Right atrium auricular region (tissue), 2 donors: ENCODE data around the gene KBTBD8. TPM values are rescaled to one million over a fixed set of nuclear protein-coding genes. Genes with fewer than 3 reads are reported as not detected.

Experiments
- DNase-seq: peaks from one replicate; pipeline ENCODE4 v3.0.0-alpha.2; 2019; ENCODE audit warnings: low spot score
- H3K27ac ChIP-seq, 2 donors: fragments of 200-600 bp; sonication (generic); 1 replicate in 1 of 2; 2 replicates in 1 of 2; pipeline ENCODE4 v1.5.1; 2016 to 2019
- H3K27me3 ChIP-seq, 2 donors: fragments of 200-600 bp; sonication (generic); one replicate each; pipeline versions ENCODE4 v1.5.1 to v1.6.0; 2017 to 2019
- H3K36me3 ChIP-seq: fragments of 200-600 bp; sonication (generic); one replicate; pipeline ENCODE4 v1.5.1; 2016
- H3K4me1 ChIP-seq, 2 donors: fragments of 200-600 bp; sonication (generic); one replicate each; pipeline versions ENCODE4 v1.5.1 to v1.6.0; 2017 to 2019
- H3K4me3 ChIP-seq, 2 donors: fragments of 200-600 bp; sonication (generic); 1 replicate in 1 of 2; 2 replicates in 1 of 2; pipeline ENCODE4 v1.5.1; 2017 to 2019; ENCODE audit warnings: mild to moderate bottlenecking in 1 of 2, moderate library complexity in 1 of 2
- H3K9me3 ChIP-seq, 2 donors: fragments of 200-600 bp; sonication (generic); one replicate each; pipeline ENCODE4 v1.5.1; 2019
- CTCF ChIP-seq, 2 donors: fragments of 200-600 bp; sonication (generic); IDR thresholded peaks; one replicate each; pipeline ENCODE4 v1.5.1; 2019; ENCODE audit warnings: antibody characterized with exemption in 2 of 2
- total RNA-seq, 2 donors: library from RNA; depleted of rRNA; stranded (reverse); fragments of >200 nt; gene quantifications; one replicate each; pipeline ENCODE4 v1.1.0, GENCODE V29; 2016

The KBTBD8 gene
- total RNA-seq, 2 donors from 2014 or later: 4.4 to 6.9 TPM

- no peaks in the 10 kb centered on the region for H3K9me3 ChIP-seq
- no peaks in the 10 kb centered on the region for H3K27me3 ChIP-seq
- H3K4me3 ChIP-seq: peak overlapping the region; percentile 10
- peak overlapping the region; percentile 66 to 83 for H3K27ac ChIP-seq
- H3K4me1 ChIP-seq: peaks cover 0 to 6% of the 10 kb centered on the region in 2 donors
- H3K36me3 ChIP-seq: peaks cover 12% of the 10 kb centered on the region
- DNase-seq: no peak
- no peak for TF ChIP-seq CTCF (IDR thresholded peaks at IDR 0.05)
Measured at GRCh38 chr3:67006460-67006859, 8.4 kb downstream of the KBTBD8 start.

- peak overlapping the region; percentile 10 to 83 for H3K27ac ChIP-seq
- no peak overlapping the region for H3K4me3 ChIP-seq
- H3K4me1 ChIP-seq: peaks cover 0 to 6% of the 10 kb centered on the region in 2 donors
- peaks cover 9% of the 10 kb centered on the region for H3K36me3 ChIP-seq
- H3K9me3 ChIP-seq: no peaks in the 10 kb centered on the region
- H3K27me3 ChIP-seq: no peaks in the 10 kb centered on the region
- no peak for TF ChIP-seq CTCF (IDR thresholded peaks at IDR 0.05)
- DNase-seq: no peak
Measured at GRCh38 chr3:67008388-67008787, 10.3 kb downstream of the KBTBD8 start.

- peak overlapping the region in 1 of 2 donors; percentile 83 for H3K27ac ChIP-seq
- no peaks in the 10 kb centered on the region for H3K27me3 ChIP-seq
- DNase-seq: no peak
- no peak overlapping the region for H3K4me3 ChIP-seq
- H3K9me3 ChIP-seq: no peaks in the 10 kb centered on the region
- H3K36me3 ChIP-seq: no peaks in the 10 kb centered on the region
- peaks cover 0 to 6% of the 10 kb centered on the region in 2 donors for H3K4me1 ChIP-seq
- no peak for TF ChIP-seq CTCF (IDR thresholded peaks at IDR 0.05)
Measured at GRCh38 chr3:67009716-67010115, 11.6 kb downstream of the KBTBD8 start.

GRCh38 chr3:67011414-67012131 is 13.5 kb downstream of the KBTBD8 start:
- H3K4me3 ChIP-seq: no peak overlapping the region
- DNase-seq: no peak
- H3K9me3 ChIP-seq: no peaks in the 10 kb centered on the region
- H3K27ac ChIP-seq: peak overlapping the region in 1 of 2 donors; percentile 57
- H3K27me3 ChIP-seq: no peaks in the 10 kb centered on the region
- no peak for TF ChIP-seq CTCF (IDR thresholded peaks at IDR 0.05)
- peaks cover 0 to 17% of the 10 kb centered on the region in 2 donors for H3K4me1 ChIP-seq
- H3K36me3 ChIP-seq: no peaks in the 10 kb centered on the region

GRCh38 chr3:67012564-67012963 is 14.5 kb downstream of the KBTBD8 start:
- H3K27ac ChIP-seq: peak overlapping the region in 1 of 2 donors; percentile 57
- peaks cover 0 to 20% of the 10 kb centered on the region in 2 donors for H3K4me1 ChIP-seq
- no peak for TF ChIP-seq CTCF (IDR thresholded peaks at IDR 0.05)
- H3K27me3 ChIP-seq: no peaks in the 10 kb centered on the region
- no peak for DNase-seq
- H3K9me3 ChIP-seq: no peaks in the 10 kb centered on the region
- no peak overlapping the region for H3K4me3 ChIP-seq
- no peaks in the 10 kb centered on the region for H3K36me3 ChIP-seq
